Neutrophil (primary cell): ENCODE measurements around the gene ZNF813.
"Not testable (repeated sequence)": the region's sequence is repeated elsewhere in the genome, so short reads cannot be mapped to it uniquely, and the experiment has no call there.

Experiments
- H3K27ac ChIP-seq: fragments of 200-600 bp; sonication (generic); 2 replicates; pipeline ENCODE4 v1.5.1; 2016; ENCODE audit warnings: mild to moderate bottlenecking, moderate library complexity
- H3K27me3 ChIP-seq: fragments of 200-600 bp; sonication (generic); 2 replicates; pipeline ENCODE4 v1.6.0; 2016; ENCODE audit warnings: mild to moderate bottlenecking
- H3K36me3 ChIP-seq: fragments of 200-600 bp; sonication (generic); 2 replicates; pipeline ENCODE4 v1.5.1; 2017
- H3K4me1 ChIP-seq, 2 experiments: fragments of 200-600 bp in 1 of 2; sonication (generic) in 1 of 2; 1 replicate in 1 of 2; 2 replicates in 1 of 2; pipeline versions ENCODE4 v1.5.1 to v1.6.1; 2013 to 2016; ENCODE audit warnings: low read depth in 1 of 2, low read length in 1 of 2, mild to moderate bottlenecking in 1 of 2, moderate library complexity in 1 of 2; ENCODE audit not compliant: control insufficient read depth in 1 of 2, insufficient read depth in 1 of 2
- H3K4me3 ChIP-seq, 2 experiments: fragments of 200-600 bp in 1 of 2; sonication (generic) in 1 of 2; 1 replicate in 1 of 2; 2 replicates in 1 of 2; pipeline ENCODE4 v1.5.1; 2013 to 2016; ENCODE audit warnings: low read depth in 1 of 2, low read length in 1 of 2, mild to moderate bottlenecking in 1 of 2, moderate library complexity in 1 of 2
- H3K9me3 ChIP-seq: fragments of 200-600 bp; sonication (generic); 2 replicates; pipeline ENCODE4 v1.5.1; 2016
- CTCF ChIP-seq: fragments of 200-600 bp; sonication (generic); IDR thresholded peaks from 2 replicates; pipeline ENCODE4 v1.5.1; 2016; ENCODE audit warnings: antibody characterized with exemption

ZNF813 gene

GRCh38 chr19:53511933-53512374 lies 44.4 kb downstream of the ZNF813 start:
- no peaks in the 10 kb centered on the region for H3K36me3 ChIP-seq
- no peaks in the 10 kb centered on the region for H3K4me1 ChIP-seq
- H3K27ac ChIP-seq: no peak overlapping the region
- H3K9me3 ChIP-seq: no peaks in the 10 kb centered on the region
- H3K4me3 ChIP-seq: no peak overlapping the region
- H3K27me3 ChIP-seq: peaks cover 1% of the 10 kb centered on the region
- TF ChIP-seq CTCF: no peak

GRCh38 chr19:53515047-53515446 lies 47.5 kb downstream of the ZNF813 start:
- not testable (repeated sequence) for H3K4me3 ChIP-seq, H3K36me3 ChIP-seq, H3K27ac ChIP-seq, H3K27me3 ChIP-seq, H3K4me1 ChIP-seq, H3K9me3 ChIP-seq

- Histone ChIP-seq H3K4me3 (no peak overlapping the region), H3K9me3 (peaks cover 4% of the 10 kb centered on the region), H3K36me3 (no peaks in the 10 kb centered on the region), H3K27ac (no peak overlapping the region), H3K4me1 (peaks cover 10 to 15% of the 10 kb centered on the region in 2 experiments), H3K27me3 (peaks cover 8% of the 10 kb centered on the region)
- no peak for TF ChIP-seq CTCF
These were observed 49.7 kb downstream of the ZNF813 start for GRCh38 chr19:53517114-53517741.

- Histone ChIP-seq H3K27ac (no peak overlapping the region), H3K27me3 (peaks cover 8% of the 10 kb centered on the region), H3K4me3 (no peak overlapping the region), H3K9me3 (peaks cover 4% of the 10 kb centered on the region), H3K36me3 (no peaks in the 10 kb centered on the region), H3K4me1 (peaks cover 10 to 15% of the 10 kb centered on the region in 2 experiments)
- no peak for TF ChIP-seq CTCF
These were observed 50.6 kb downstream of the ZNF813 start for GRCh38 chr19:53518121-53518520.

- H3K4me3 ChIP-seq: no peak overlapping the region
- H3K36me3 ChIP-seq: no peaks in the 10 kb centered on the region
- H3K27ac ChIP-seq: no peak overlapping the region
- TF ChIP-seq CTCF: no peak
- H3K4me1 ChIP-seq: peaks cover 10 to 15% of the 10 kb centered on the region in 2 experiments
- H3K27me3 ChIP-seq: peaks cover 8% of the 10 kb centered on the region
- peaks cover 4% of the 10 kb centered on the region for H3K9me3 ChIP-seq
These were observed 51.2 kb downstream of the ZNF813 start for GRCh38 chr19:53518716-53519115.

GRCh38 chr19:53519446-53519845 lies 51.9 kb downstream of the ZNF813 start:
- no peak for TF ChIP-seq CTCF
- H3K27ac ChIP-seq: no peak overlapping the region
- H3K27me3 ChIP-seq: peaks cover 8% of the 10 kb centered on the region
- H3K4me3 ChIP-seq: no peak overlapping the region
- H3K9me3 ChIP-seq: peaks cover 4% of the 10 kb centered on the region
- H3K4me1 ChIP-seq: peaks cover 10 to 15% of the 10 kb centered on the region in 2 experiments
- no peaks in the 10 kb centered on the region for H3K36me3 ChIP-seq
